HCT116 (cell line): ENCODE data around the gene SFTPB.

Experiments used
- ATF3 ChIP-seq: IDR thresholded peaks from 2 replicates; pipeline ENCODE4 v1.6.1; 2012
- CBX3 ChIP-seq: IDR thresholded peaks from 2 replicates; pipeline ENCODE4 v1.6.1; 2012; ENCODE audit warnings: low read depth
- CEBPB ChIP-seq: IDR thresholded peaks from 2 replicates; pipeline ENCODE4 v1.6.1; 2012; ENCODE audit warnings: low read depth
- CTCF ChIP-seq, 3 experiments: fragments of 200-600 bp in 1 of 3; sonication (generic) in 1 of 3; IDR thresholded peaks in 2 of 3; conservative IDR thresholded peaks in 1 of 3; 2 replicates each; pipeline ENCODE4 v1.5.1; 2012 to 2017; ENCODE audit warnings: low read depth in 2 of 3, low read length in 2 of 3, antibody characterized with exemption in 1 of 3, borderline replicate concordance in 1 of 3, control low read depth in 1 of 3, mild to moderate bottlenecking in 1 of 3, mixed read lengths in 1 of 3, mixed run types in 1 of 3, moderate library complexity in 1 of 3; ENCODE audit not compliant: insufficient read depth in 1 of 3
- EGR1 ChIP-seq: IDR thresholded peaks from 2 replicates; pipeline ENCODE4 v1.6.1; 2012; ENCODE audit warnings: low read depth
- JUND ChIP-seq: IDR thresholded peaks from 2 replicates; pipeline ENCODE4 v1.6.1; 2012
- MAX ChIP-seq: IDR thresholded peaks from 2 replicates; pipeline ENCODE4 v1.6.1; 2012
- POLR2A ChIP-seq: IDR thresholded peaks from 2 replicates; pipeline ENCODE4 v1.7.0; 2011; ENCODE audit warnings: borderline replicate concordance; ENCODE audit not compliant: insufficient read depth, insufficient read length; ENCODE audit errors: extremely low read depth
- POLR2AphosphoS5 ChIP-seq: IDR thresholded peaks from 2 replicates; pipeline ENCODE4 v1.6.1; 2011; ENCODE audit warnings: mild to moderate bottlenecking, low read depth, low read length, moderate library complexity
- RAD21 ChIP-seq: IDR thresholded peaks from 2 replicates; pipeline ENCODE4 v1.6.1; 2012; ENCODE audit warnings: low read depth, mild to moderate bottlenecking
- SIN3A ChIP-seq: IDR thresholded peaks from 2 replicates; pipeline ENCODE4 v1.6.1; 2012; ENCODE audit warnings: low read depth
- TCF7L2 ChIP-seq: IDR thresholded peaks from 2 replicates; pipeline ENCODE4 v1.7.0; 2011; ENCODE audit warnings: borderline replicate concordance, inconsistent platforms; ENCODE audit not compliant: insufficient read depth, insufficient read length; ENCODE audit errors: extremely low read depth
- YY1 ChIP-seq: IDR thresholded peaks from 2 replicates; pipeline ENCODE4 v1.6.1; 2011; ENCODE audit warnings: low read length, low read depth, moderate library complexity, mild to moderate bottlenecking; ENCODE audit not compliant: insufficient replicate concordance; ENCODE audit errors: extremely low read depth

- TF ChIP-seq YY1 (no peak), CTCF (IDR thresholded peaks at IDR 0.05 in 2 of 3, conservative IDR thresholded peaks at IDR 0.05 in 1 of 3; ENCODE audit: borderline replicate concordance in 1 of 3, insufficient read depth in 1 of 3, low read depth in 2 of 3, low read length in 2 of 3) (no peak), POLR2AphosphoS5 (no peak), MAX (no peak), ATF3 (no peak), SIN3A (no peak), RAD21 (no peak), POLR2A (no peak), JUND (no peak), TCF7L2 (no peak), CBX3 (no peak), CEBPB (no peak), EGR1 (no peak)
Measured at GRCh38 chr2:85635011-85635410, 33.0 kb downstream of the SFTPB start.
